Measurements from ENCODE around the gene HSPB8.

The HSPB8 gene, protein sequence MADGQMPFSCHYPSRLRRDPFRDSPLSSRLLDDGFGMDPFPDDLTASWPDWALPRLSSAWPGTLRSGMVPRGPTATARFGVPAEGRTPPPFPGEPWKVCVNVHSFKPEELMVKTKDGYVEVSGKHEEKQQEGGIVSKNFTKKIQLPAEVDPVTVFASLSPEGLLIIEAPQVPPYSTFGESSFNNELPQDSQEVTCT

DNA sequence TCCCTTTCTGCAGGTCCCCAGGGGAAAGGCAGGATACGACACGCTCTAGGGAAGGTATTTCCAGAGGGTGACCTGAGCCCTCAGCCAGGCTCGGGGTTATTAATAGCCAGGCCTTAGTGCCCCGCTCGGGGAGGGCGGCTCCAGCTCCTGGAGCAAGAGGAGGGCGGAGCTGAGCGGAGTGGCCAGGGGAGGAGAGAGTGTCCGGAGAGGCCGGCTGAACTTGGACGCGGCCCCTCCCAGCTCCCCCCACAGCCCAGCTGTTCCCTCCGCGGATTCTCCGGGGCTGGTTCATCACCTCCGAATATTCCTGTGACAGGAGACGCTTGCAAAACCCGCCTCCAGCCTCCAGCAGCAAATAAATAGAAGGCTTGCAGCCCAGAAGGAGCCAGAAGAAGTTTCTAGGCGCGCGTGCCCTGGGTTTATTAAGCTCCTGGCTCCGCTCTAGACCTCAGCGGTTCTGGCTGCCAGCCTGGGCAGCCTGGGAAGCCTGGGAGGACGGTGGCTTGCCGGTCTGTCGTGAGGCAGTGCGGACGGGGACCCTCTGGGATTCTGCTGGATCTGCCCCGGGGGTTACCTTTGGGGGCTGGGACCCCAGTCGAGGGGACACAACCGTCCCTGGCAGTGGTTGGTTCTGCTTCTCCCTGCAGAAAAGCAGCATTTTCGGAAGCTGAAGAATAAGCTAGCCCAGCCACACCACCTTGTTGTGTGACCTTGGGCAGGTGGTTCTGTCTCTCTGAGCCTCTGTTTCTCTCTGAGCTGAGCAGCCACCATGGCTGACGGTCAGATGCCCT is at the start of gene HSPB8:
TSS of gene HSPB8 (plus strand) at position 388 of the 791 bp plus-strand sequence. CDS start at position 770, 382 bp downstream.
- H3K36me3 Mint-ChIP-seq (ENCODE audit: low read depth) = no peaks in the 10 kb centered on the region
- no peak within 1 kb of the TSS for H3K4me3 Mint-ChIP-seq
- no peaks in the 10 kb centered on the region for H3K4me1 Mint-ChIP-seq (ENCODE audit: low read depth)
- peaks cover 3% of the 10 kb centered on the region for H3K27me3 Mint-ChIP-seq (ENCODE audit: low read depth)
- no peak within 1 kb of the TSS for H3K27ac Mint-ChIP-seq
- no peaks in the 10 kb centered on the region for H3K9me3 Mint-ChIP-seq
- DNase-seq (ENCODE audit: low spot score) = no peak

DNA sequence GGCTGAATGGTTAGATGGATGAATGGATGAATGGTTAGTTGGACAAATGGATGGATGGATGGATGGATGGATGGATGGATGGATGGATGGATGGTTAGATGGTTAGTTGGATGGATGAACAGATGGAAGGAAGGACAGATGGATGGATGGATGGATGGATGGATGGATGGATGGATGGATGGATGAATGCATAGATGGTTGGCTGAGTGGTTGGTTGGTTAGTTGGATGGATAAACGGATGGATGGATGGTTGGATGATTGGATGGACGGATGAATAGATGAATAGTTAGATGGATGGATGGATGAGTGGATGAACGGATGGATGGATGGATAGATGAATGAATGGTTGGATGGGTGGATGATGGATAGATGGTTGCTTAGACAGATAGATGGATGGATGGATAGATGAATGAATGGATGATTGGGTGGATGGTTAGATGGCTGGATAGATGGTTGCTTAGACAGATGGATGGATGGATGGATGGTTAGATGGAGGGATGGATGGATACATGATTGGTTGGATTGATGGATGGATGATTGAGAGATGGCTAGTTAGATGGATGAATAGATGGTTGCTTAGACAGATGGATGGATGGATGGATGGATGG is 48.8 kb upstream of the HSPB8 start:
- peaks cover 16% of the 10 kb centered on the region for H3K9me3 Mint-ChIP-seq
- H3K36me3 Mint-ChIP-seq (ENCODE audit: low read depth) = no peaks in the 10 kb centered on the region
- no peak overlapping the region for H3K4me3 Mint-ChIP-seq
- H3K27ac Mint-ChIP-seq = no peak overlapping the region
- no peak for DNase-seq (ENCODE audit: low spot score)
- no peaks in the 10 kb centered on the region for H3K27me3 Mint-ChIP-seq (ENCODE audit: low read depth)
- no peaks in the 10 kb centered on the region for H3K4me1 Mint-ChIP-seq (ENCODE audit: low read depth)

DNA sequence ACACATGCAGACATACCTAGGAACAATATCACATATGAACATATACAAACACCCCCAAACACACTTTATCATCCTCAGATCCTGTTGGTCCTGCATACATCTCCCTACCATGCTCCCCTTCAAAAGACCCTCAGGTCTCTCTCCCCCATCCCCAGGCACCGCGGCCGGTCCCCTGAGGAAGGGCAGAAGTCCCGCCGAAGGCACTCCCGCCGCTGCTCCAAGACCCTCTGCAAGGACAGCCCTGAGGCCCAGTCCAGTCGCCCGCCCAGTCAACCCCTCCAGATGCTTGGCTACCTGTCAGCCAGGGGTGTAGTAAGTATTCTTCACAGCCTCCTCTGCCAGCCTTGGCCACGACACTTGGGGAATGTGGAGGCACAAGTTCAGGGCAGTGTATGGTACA is 48.2 kb upstream of the HSPB8 start:
- Mint-ChIP-seq H3K4me1 (ENCODE audit: low read depth) (no peaks in the 10 kb centered on the region), H3K27ac (no peak overlapping the region), H3K9me3 (peaks cover 16% of the 10 kb centered on the region), H3K36me3 (ENCODE audit: low read depth) (no peaks in the 10 kb centered on the region), H3K27me3 (ENCODE audit: low read depth) (no peaks in the 10 kb centered on the region), H3K4me3 (no peak overlapping the region)
- no peak for DNase-seq (ENCODE audit: low spot score)

DNA sequence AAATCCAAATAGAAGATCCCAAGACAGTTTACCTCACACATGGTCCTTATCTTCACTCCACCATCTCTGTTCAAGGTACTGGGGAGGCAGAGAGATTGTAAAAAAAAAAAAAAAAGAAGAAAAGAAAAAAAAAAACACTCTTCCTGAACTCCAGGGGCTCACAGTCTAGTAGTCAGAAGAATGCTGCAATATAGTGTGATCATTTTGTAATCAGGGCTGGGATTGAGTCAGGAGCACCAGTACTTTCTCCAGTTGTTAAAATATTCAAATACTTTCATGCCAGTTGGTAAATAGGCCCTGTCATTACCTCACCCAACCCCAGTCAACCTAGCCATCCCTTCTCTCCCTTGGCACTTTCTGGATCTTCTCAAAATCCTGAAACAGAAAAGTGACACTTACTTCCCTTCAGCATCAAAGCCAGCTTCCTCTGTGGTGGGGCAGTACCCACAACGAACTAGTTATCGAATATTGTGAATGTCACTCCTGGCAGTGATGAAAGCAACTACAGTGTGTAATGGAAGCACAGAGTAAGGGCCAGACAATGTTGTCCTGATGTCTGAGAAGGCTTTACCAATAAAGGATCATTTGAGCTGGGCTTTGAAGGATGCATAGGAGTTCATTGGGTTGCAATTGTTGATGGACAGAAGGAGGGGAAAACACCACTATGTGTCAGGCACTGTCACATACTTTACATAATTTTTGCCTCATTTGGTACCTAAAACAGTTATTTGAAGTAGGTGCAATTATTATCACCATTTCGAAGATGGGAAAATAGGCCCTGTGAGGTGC is 44.3 kb upstream of the HSPB8 start:
- peaks cover 12% of the 10 kb centered on the region for H3K9me3 Mint-ChIP-seq
- no peak for DNase-seq (ENCODE audit: low spot score)
- no peaks in the 10 kb centered on the region for H3K27me3 Mint-ChIP-seq (ENCODE audit: low read depth)
- no peaks in the 10 kb centered on the region for H3K36me3 Mint-ChIP-seq (ENCODE audit: low read depth)
- H3K4me1 Mint-ChIP-seq (ENCODE audit: low read depth) = no peaks in the 10 kb centered on the region
- H3K27ac Mint-ChIP-seq = no peak overlapping the region
- no peak overlapping the region for H3K4me3 Mint-ChIP-seq

DNA sequence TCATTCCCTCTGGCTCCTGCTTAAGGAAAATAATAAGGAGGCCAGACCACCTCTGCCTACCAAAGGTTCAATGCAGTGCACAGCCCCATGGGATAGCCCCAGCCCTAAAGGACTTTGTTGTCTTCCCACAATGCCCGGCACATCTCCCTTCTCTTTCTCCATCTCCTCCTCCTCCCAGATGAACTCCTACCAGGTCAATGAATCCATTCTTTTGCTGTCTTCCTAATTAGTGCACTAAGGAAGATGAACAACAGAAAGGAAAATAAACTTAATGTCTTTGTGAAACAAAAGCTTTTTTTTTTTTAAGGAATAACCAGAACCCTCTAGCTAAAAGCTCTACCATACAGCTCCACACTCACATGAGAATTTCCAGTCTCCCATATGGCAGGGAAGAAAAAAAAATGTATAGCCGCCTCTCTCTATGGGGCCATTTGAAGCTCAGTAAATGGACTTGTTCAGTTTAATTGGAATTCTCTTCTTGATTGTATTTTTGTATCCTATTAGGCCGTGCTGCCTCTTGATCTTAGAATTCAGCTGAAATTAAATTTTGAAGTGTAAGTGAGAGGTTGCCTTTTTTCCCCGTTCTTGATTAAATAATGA is 41.8 kb upstream of the HSPB8 start:
- no peaks in the 10 kb centered on the region for H3K36me3 Mint-ChIP-seq (ENCODE audit: low read depth)
- no peak overlapping the region for H3K27ac Mint-ChIP-seq
- no peaks in the 10 kb centered on the region for H3K4me1 Mint-ChIP-seq (ENCODE audit: low read depth)
- H3K4me3 Mint-ChIP-seq = no peak overlapping the region
- H3K9me3 Mint-ChIP-seq = peaks cover 4% of the 10 kb centered on the region
- no peaks in the 10 kb centered on the region for H3K27me3 Mint-ChIP-seq (ENCODE audit: low read depth)
- no peak for DNase-seq (ENCODE audit: low spot score)

DNA sequence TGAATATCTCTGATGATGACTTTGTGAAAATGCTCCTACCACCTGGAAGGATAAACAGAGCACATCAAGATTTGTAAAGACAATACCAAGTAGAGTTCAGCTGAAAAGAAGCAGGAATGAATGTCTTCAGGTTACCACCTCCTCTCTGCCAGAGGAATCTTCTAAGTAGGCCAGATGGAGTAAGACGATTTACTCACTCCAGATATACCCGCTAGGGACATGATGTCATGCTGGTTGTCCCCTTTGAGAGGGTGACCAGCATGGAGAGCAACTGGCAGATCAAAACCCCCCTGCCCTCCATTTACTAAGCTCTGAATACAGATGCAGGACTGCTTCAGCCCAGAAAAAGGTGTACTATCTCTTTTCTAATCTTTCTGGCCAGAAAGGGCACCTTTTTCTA is 39.3 kb upstream of the HSPB8 start:
- DNase-seq (ENCODE audit: low spot score) = no peak
- Mint-ChIP-seq H3K4me1 (ENCODE audit: low read depth) (no peaks in the 10 kb centered on the region), H3K27ac (no peak overlapping the region), H3K27me3 (ENCODE audit: low read depth) (no peaks in the 10 kb centered on the region), H3K9me3 (no peaks in the 10 kb centered on the region), H3K36me3 (ENCODE audit: low read depth) (no peaks in the 10 kb centered on the region), H3K4me3 (no peak overlapping the region)

DNA sequence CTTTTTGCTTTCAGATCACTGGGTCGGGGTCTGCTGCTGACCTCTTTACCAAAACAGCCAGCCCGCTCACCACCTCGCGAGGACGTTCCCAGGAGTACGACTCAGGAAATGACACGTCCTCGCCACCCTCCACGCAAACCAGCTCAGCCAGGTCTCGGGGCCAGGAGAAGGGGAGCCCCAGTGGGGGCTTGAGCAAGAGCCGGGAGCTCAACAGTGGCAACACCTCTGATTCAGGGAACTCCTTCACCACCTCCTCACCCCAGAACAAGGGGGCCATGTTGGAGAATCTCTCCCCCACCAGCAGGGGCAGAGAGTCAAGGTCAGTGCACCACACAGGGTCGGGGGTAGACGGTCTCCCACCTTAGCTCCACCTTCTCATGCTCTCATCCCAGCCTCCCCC is 33.4 kb upstream of the HSPB8 start:
- Mint-ChIP-seq H3K36me3 (ENCODE audit: low read depth) (no peaks in the 10 kb centered on the region), H3K27ac (no peak overlapping the region), H3K9me3 (no peaks in the 10 kb centered on the region), H3K27me3 (ENCODE audit: low read depth) (peaks cover 3% of the 10 kb centered on the region), H3K4me3 (no peak overlapping the region), H3K4me1 (ENCODE audit: low read depth) (no peaks in the 10 kb centered on the region)
- DNase-seq (ENCODE audit: low spot score) = no peak

DNA sequence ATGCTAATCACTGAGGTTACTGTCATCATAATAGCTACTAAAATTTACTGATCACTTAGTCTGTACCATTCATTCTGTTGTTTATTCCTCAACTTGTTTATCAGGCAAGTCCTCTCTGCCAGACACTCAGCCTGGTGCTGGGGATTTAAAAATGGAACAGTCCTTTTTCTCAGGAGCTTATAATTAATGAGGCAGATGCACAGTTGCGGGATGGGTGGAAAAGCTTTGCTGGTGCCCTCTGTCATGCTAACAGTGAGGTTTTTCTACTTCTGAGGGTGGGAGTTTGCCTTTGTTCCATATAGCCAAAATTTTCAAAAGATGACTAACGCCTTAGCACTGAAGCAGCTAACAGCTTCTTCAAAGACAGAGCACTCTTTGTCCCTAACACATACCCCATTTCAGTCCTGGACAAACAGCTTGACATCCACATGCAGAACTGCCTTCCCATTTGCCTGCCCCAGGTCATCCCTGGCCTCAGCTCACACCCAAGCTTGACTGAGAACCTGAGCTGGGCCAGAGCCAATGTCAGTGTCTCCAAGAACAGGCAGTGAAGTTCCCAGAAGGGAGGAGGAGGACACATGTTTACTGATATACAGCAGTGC is 30.8 kb upstream of the HSPB8 start:
- H3K27ac Mint-ChIP-seq = no peak overlapping the region
- no peaks in the 10 kb centered on the region for H3K36me3 Mint-ChIP-seq (ENCODE audit: low read depth)
- no peak overlapping the region for H3K4me3 Mint-ChIP-seq
- no peaks in the 10 kb centered on the region for H3K4me1 Mint-ChIP-seq (ENCODE audit: low read depth)
- no peak for DNase-seq (ENCODE audit: low spot score)
- H3K9me3 Mint-ChIP-seq = no peaks in the 10 kb centered on the region
- H3K27me3 Mint-ChIP-seq (ENCODE audit: low read depth) = peaks cover 3% of the 10 kb centered on the region

DNA sequence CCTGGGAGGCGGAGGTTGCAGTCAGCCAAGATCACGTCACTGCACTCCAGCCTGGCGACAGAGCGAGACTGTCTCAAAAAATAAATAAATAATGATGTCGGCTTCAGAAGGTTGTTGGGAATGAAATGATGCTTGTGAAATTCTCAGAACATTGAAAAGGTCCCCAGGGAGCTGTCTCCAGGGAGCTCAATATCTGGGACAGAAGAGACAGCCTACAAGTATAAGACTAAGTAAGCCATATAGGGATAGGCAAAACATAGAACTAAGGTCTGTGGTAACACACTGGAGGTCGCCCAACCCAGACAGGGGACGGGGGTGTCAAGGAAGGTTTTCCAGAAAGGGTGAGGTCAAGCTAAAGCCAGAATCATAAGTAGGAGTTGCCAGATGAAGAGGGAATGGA is 29.5 kb upstream of the HSPB8 start:
- no peak for DNase-seq (ENCODE audit: low spot score)
- Mint-ChIP-seq H3K36me3 (ENCODE audit: low read depth) (no peaks in the 10 kb centered on the region), H3K4me1 (ENCODE audit: low read depth) (no peaks in the 10 kb centered on the region), H3K9me3 (no peaks in the 10 kb centered on the region), H3K4me3 (no peak overlapping the region), H3K27me3 (ENCODE audit: low read depth) (peaks cover 6% of the 10 kb centered on the region), H3K27ac (no peak overlapping the region)

DNA sequence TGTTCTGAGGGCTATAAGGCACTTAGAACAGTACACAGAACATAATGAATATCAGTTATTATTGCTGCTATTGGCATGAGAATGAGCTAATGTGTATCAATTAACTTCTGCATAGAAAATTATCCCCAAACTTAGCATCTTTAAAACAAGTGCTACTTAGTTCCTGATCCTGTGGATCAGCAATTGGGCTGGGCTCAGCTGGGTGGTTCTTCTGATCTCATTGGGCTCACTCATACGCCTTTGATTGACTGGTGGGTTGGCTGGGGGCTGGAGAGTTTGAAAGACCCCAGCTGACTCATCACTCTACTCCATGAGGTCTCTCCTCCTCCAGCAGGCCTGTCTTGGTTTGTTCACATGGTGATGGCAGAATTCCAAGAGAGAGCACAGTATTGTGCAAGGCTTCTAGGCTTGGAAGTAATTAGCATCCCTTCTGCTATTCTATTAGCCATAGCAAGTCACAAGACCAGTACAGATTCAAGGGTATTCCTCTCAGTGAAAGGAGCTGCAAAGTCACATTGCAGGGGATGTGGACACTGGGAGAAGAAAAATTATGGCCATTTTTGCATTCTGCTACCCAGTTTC is 27.2 kb upstream of the HSPB8 start:
- H3K27me3 Mint-ChIP-seq (ENCODE audit: low read depth) = peaks cover 4% of the 10 kb centered on the region
- no peaks in the 10 kb centered on the region for H3K9me3 Mint-ChIP-seq
- no peak for DNase-seq (ENCODE audit: low spot score)

DNA sequence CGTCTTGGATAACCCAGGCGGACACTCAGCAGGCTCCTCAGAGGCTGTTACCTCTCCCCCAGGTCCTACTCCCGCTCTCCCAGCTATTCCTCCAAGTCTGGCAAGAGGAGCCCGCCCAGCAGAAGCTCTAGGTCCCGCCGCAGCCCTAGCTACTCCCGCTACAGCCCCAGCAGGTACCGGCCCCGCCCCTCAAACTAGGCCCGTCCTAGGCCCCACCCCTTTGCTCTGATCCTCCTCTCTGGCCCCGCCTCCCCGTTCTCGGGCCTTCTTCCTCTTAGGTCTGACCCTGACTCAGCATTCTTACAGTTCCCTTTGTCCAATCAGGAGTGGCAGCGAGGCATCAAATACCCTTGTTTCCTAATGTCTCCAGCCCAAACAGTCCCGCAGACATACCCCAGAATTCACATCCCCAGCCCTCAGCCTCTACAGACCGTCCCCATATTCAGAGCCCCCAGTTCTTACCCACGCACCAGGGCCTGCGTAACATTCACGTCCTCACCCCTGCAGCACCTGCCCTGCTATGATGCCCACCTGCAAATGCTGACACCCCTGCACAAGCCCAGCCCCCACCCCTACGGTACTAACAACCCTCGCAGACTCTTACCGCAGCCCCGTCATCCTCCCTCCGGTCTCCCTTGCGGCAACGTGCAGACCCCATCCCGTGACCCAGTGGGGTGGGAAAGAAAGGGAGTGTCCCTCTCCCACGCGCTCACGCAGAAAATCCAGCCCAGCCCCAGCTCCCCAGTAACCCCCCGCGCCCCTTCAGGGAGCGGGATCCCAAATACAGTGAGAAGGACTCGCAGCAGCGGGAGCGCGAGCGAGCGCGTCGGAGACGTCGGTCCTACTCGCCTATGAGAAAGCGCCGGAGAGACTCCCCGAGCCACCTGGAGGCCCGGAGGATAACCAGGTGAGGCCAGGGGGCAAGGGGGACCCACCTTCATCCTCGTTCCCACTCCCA is 25.0 kb upstream of the HSPB8 start:
- DNase-seq (ENCODE audit: low spot score) = no peak
- H3K27me3 Mint-ChIP-seq (ENCODE audit: low read depth) = peaks cover 4% of the 10 kb centered on the region
- no peaks in the 10 kb centered on the region for H3K36me3 Mint-ChIP-seq (ENCODE audit: low read depth)
- H3K4me3 Mint-ChIP-seq = no peak overlapping the region
- H3K4me1 Mint-ChIP-seq (ENCODE audit: low read depth) = no peaks in the 10 kb centered on the region
- no peaks in the 10 kb centered on the region for H3K9me3 Mint-ChIP-seq
- H3K27ac Mint-ChIP-seq = no peak overlapping the region

More for the DNA sequence above, 27.2 kb upstream of the HSPB8 start:
- no peaks in the 10 kb centered on the region for H3K4me1 Mint-ChIP-seq (ENCODE audit: low read depth)
- H3K4me3 Mint-ChIP-seq = no peak overlapping the region
- H3K27ac Mint-ChIP-seq = no peak overlapping the region
- H3K36me3 Mint-ChIP-seq (ENCODE audit: low read depth) = no peaks in the 10 kb centered on the region

DNA sequence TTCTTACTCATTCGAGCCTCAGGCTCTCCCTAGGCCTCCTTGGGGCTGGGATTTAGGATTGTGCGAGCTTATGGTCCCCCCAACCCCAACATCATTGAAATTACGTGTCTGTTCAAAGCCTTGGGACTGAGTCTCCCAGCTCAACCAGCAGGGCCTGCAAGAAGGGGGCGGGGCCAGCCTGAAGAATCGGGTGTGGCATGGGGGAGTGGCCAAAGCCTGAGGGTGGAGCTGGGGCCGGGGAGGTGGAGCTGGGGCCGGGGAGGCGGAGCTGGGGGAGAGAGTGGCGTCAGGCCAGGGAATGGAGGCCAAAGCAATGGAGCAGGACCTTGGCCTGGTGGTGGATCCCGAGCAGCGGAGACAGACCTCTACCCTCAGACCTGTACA is 24.3 kb upstream of the HSPB8 start:
- H3K27ac Mint-ChIP-seq = no peak overlapping the region
- H3K4me3 Mint-ChIP-seq = no peak overlapping the region
- peaks cover 4% of the 10 kb centered on the region for H3K27me3 Mint-ChIP-seq (ENCODE audit: low read depth)
- no peaks in the 10 kb centered on the region for H3K36me3 Mint-ChIP-seq (ENCODE audit: low read depth)
- no peaks in the 10 kb centered on the region for H3K9me3 Mint-ChIP-seq
- H3K4me1 Mint-ChIP-seq (ENCODE audit: low read depth) = no peaks in the 10 kb centered on the region
- no peak for DNase-seq (ENCODE audit: low spot score)
